NCI-H82 (cell line): ENCODE results near the gene SRRM2.

Experiments
- DNase-seq: peaks from one replicate; lab custom pipeline; 2025; lab: John Stamatoyannopoulos, UW

The SRRM2 gene

DNA sequence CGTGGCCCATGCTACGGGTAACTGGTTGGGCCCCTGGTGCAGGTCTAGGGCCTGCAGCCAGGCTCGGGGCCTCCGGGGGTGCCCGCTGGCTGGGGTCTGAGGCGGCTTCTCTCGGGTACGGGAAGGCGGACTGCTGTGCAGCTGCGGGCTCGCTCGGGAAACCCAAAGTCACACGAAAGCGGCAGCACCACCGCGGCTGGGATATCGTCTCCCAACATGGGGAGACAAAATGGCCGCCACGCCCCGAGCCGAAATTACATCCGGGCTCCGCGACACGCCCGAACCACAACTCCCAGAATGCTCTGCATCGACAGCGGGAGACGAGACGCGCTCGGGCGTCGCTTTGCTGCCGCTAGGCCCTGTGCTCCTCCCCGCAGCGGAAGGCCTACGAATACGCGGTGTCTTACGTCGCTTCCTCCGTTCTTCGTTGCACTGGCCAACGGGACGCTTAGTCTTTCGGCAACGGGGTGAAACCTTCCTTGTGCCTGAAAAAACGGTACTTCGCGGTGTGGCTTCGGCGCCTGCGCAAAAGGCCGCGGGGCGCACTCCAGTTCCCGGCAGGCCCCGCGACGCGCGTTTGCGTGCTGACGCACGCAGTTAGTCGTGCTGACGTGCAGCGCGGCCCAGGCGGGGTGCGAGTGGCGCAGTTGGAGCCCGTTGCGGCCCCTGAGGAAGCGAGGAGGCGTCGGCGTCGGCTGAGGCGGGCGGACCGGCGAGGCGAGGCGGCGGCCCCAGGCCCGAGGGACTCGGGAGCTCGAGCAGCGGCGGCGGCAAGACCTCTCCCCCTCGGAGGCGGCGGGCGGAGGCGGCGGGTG, at the start of gene SRRM2:
SRRM2 (plus strand) TSS at position 604 of the 815 bp plus-strand sequence. CDS start 3,727 bp downstream, outside the sequence.
- DNase-seq: peak; percentile 96

DNA sequence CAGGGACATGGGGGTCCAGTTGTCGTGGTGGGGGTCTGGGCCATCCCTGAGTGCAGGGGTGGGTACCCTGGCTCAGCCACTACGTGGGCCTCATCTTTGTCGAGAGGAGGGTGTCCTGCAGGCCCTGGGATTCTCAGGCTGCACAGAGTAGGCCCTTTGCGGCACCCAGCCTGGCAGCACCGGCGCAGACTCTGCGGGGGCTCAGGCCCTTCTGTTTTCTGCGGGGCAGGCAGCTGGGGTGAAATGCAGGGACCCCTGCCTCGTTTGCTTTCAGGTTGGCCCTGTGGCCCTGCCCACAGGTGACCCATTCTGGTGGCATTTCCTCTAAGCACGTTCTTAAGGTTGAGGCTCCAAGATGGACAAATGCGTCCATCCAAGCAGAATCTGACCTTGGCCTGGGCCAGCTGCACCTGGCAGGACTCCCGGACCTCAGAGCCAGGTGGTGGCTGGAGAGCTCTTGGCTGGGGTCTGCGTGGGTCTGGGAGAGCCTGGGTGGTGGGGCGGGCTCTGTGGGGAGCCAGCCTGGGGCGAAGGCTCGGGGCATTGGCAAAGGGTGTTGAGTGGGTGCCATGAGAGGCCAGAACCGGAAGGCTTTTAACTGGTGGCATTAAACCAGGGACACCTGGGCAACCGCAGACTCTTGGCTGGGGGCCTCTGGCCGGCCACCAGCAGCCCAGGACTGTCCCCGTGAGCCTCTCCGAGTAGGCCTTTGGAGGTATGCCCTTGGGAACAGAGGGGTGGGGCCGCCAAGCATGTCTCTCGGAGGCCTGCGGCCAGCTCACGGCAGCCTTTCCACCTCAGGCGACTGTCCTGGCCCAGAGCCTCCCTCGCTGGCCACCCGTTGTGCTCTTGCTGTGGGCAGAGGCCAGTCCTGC, 49.3 kb upstream of the SRRM2 start:
- no peak for DNase-seq

DNA sequence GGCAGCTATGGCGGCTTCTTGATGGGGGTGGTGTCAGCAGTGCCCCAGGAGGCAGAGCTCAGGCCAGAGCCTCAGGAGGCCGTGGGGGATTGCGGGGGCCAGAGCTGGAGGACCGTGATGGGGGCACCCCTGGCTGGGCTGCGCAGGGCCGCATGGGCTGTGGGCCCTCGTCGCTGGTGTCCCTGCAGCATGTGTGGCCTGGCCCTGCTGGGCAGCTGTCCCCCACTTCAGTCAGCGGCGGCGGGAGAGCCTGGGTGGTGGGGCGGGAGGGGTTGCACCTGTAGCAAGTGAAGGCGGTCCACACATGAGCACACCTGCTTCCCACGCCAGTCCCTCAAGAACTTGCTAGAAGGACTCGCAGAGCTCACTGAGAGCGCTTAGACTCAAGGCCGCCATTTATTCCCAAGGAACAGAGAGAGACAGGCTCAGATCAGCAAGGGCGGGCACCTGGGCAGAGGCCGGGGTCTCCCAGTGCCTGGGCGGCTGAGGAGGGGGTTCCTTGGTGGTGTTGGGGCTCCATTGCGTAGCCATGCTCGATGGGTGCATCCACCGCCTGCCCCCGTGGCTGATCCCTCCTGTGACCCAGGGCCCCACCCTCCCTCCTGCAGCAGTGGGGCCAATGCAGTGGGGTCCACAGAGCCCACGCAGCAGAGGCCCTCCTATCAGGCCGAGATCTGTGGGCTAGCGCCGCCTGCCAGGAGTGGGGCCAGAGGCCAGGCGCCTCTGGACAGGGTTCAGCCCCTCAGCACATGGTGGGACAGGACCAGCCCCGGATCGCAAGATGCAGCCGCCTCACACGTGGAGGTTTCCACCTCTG, 48.1 kb upstream of the SRRM2 start:
- no peak for DNase-seq

DNA sequence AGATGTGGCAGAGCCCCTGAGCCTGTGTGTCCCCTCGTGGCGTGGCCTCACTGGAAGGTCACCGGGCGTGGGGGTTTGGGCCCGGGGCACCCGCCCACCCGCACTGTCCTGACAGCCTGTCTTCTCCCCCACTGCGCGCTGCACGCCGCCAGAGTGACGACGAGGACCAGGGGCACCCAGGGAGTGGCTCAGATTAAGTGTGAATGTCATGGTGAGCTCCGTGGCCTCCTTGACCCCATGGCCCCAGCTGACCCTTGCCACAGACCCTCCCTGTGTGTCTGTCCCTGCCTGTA, 47.5 kb upstream of the SRRM2 start:
- DNase-seq: no peak

DNA sequence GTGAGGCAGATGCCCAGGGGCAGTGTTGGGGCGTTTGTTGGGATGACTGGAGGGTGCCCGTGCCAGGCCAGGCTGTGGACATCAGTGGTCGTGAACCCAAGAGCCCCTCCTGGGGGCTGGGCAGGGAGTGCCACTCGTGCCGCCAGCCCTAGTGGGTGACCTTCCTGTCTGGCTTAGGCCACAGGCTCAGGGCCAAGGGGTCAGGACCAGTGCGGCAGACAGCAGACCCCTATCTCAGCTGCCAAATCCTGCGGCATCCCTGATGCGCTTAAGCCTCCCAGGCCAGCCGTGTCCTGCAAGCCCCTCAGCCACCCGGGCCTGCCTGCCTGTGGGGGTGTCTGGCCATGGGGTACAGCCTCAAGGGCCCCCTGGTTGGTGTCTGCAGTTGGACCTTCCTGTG, 47.1 kb upstream of the SRRM2 start:
- no peak for DNase-seq

DNA sequence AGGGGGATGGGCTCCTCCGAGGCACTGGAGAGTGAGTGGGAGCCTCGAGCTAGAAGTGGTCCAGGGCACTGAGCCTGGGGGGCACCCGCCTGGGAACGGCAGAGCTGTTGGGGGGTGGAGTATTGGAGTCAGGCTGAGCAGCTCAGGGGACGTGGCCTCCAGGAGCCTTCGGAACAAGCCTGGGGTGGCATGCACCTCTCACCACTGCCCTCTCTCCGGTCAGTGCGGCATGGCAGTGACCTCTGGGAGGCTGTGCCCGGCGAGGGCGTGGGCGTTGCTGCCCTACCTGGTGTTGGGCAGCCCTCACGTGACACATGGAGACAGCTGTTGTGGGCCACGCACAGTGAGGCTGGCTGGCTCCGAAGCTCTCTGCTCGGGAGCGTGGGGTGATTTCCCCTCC, 46.4 kb upstream of the SRRM2 start:
- no peak for DNase-seq

DNA sequence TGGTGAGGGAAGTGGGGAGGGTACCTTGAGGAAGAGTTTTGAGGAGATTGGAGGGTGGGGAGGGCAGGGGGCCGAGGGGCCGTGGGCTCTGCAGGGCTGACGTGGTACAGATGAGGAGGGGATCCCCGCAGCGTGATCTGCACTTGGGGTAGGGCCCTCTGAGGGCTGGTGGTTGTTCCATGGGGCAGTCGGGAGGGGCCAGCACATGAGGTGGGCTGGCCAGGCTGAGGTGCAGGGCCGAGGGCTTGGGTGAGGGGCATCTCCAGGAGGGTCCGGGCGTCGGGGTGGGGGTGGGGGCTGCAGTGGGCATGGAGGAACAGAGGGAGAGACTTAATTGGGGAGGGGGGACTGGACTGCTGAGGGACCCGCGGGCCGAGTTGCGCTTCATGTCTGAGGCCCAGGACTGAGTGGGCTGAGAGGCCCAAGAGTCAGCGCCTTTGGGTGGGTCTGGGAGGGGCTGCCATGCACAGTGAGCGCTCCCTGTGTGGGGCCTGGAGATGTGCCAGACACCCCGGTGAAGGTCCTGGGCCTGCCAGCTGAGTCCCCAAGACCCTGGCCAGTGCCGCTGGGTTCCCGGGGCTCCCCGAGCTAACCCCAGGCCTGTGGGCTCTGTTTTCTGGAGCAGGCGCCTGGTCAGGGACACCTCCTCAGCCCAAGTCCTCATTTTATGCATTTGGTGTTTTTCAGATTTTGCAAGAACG, 45.7 kb upstream of the SRRM2 start:
- DNase-seq: no peak

DNA sequence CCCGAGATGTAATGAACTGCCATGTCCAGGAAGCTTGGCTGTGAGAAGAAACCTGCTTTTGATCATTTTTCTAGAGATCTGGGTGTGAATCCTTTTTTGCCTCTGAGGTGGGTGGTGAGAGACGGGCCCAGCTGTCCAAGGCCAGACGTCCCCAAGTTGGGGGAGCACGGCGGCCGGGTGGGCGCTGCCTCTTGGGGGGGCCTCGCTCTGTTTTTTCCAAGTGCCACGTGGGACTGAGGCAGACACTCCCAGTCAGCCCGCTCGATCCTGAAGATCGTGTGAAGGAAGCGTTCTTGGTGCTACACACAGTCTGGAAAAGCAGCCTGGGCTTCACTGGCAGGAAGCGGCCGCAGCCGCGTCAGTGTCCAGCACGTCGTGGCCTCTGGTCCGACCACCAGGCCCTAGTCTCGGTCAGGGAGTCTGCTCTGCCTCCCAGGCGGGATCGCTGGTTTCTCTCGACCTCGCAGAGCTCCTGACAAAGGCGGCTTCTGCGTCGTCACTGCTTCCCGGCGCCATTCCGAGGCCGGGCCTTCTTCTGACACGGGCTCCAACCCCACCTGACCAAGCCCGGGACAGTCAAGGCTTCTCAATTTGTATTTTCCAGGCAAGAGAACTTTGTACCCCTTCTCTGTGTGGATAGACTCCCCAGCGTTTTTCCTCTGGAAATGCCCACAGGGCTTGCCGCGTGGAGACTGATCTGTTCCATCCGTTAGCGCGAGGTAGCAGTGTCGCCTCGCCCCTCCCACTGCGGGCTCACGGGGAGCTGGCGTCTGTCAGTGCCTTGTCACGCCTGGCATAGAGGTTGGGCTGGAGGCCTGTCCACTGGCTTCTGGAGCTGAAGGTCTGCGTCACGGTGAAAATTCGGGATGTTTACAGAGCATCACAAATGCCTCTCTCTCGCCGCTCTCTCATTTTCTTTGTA, 44.8 kb upstream of the SRRM2 start:
- DNase-seq: no peak

DNA sequence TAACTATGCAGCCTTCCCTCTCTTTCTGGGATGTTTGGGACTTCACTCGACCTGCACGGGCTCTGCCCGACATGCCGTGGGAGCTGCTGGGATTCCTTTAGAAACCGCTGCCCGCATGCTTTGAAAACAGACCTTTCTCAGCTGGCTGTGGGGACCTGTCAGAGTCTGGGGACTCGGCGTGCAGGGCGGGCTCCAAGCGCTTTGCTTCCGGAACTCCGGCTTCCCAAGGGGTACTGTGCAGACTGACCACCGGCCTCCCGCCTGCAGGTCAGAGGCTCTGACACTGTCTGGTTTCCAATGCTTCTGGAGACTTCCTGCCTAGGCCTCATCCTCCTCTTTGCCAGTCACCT, 44.2 kb upstream of the SRRM2 start:
- no peak for DNase-seq

DNA sequence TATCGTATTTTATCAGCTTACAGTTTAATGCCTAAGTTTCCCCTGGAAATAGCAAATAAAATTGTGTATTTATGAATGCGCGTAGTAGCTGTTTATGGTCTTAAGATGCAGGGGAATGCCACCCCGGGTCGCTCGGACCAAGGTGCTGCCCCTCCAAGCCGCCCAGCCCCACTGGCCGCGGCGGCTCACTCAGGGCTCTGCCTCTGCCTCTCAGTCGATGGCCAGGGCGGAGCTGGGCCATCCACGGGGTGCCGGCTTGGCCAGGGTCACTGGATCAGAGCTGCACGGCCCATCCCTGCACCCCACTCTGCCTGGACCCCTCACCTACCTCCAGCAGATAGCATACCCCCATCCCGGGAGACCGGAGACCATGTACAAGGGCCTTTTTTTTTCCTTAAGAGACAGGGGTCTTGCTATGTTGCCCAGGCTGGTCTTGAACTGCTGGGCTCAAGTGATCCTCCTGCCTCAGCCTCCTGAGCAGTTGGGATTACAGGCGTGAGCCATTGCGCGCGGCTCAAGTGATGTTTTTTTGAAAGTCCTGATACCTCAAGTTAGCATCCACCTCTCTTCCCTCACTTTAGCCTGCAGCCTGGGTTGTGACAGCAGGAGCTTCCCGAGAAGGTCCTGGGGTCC, 43.4 kb upstream of the SRRM2 start:
- no peak for DNase-seq

DNA sequence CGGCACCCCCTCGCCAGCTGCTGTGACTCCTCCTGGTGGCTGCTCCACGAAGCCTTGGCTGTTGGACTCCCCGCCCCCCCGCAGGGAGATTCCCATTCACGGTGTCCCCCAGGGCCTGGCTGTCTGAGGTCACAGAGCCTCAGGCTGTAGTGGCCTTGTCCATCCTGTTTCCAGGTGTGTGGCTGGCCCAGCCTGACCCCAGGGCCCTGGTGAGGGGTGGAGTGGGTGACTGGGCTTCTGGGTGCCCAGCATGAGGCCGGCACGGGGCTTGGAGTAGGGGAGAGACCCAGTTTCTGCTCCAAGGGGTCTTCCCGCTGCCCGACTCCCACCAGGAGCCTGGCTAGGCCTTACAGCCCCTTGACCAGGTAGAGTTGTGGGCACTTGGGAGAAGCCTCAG, 42.9 kb upstream of the SRRM2 start:
- no peak for DNase-seq

DNA sequence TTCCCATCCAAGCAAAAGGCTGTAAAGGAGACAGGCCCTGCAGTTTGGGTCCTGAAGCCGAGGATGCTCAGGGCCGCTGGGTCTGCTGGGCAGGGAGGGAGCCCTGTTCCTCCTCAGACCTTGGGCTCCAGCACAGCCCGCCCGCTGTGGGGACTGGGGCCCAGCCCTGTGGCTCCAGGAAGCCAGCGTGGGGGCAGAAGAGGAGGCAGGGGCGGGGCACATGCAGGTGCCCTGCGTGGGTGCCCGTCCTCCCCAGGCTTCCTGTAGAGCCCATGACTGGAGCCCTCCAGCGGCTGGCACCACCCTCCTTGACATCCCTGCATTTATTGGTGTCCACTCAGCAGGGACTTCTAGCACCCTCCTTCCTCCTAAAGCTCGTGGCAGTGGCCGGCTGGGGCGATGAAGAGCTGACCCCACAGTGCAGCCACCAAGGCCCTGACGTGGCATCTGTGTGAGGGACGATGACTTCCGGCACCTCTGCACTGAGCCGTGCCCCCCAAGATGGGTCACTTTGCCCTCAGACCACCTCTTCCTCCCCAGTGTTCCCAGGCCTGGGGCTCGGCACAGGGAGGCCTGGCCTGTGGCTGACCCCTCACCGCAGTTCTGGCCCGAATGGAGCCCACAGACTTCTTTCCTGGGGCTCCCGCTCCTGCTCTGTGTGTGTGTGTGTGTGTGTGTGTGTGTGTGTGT, 42.3 kb upstream of the SRRM2 start:
- no peak for DNase-seq

DNA sequence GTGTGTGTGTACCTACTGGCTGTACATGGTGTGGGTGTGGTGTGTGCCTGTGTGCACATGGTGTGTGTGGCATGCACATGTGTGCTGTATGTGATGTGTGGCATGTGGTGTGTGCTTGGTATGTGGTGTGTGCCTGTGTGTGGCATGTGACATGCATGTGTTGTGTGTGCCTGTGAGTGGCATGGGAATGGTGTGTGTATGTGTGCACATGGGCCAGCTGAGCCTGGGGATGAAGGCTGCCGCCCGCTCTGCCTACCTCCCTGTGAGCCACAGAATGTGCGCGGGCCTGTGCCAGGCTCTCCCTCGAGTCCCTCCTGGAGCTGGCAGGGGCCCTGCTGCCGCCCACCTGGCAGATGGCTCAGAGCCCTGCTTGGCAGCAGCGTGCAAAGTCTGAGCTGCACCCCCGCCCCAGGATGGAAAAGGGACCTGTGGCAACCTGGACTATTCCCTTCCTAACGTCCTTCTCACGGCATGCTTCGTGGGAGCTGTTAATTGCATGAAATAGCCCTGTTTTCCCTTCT, 41.7 kb upstream of the SRRM2 start:
- DNase-seq: no peak

DNA sequence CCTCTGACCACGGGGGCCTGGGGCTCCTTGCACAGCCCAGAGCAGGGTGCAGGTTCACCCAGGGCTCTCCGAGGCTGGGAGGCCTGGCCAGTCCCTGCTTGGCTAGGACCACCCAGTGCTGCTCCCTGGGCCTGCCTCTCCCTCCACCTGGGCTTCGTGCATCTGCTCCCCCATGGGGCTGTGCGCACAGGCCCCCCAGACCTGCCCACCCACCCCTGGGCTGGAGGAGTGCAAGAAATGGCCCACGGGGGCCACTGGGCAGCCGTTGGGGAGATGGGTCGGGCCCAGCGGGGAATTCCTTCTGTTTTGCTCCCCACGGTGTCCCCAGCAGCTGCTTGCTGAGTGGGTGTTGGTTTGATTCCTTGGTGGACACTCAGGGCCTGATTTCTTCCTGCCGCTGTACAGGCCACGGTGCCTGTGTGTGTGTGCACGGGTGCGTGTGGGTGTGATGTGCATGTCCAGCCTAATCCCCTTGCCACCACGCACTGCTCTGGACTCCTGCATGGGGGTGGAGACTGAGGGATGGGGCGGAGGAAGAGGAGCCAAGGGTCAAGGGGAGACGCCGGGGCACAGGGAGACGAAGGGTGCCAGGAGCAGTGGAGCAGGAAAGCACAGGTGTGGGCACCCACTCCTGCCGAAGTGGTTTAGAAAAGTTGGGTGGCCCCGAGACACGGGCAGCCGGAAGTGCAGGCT, 40.9 kb upstream of the SRRM2 start:
- no peak for DNase-seq

DNA sequence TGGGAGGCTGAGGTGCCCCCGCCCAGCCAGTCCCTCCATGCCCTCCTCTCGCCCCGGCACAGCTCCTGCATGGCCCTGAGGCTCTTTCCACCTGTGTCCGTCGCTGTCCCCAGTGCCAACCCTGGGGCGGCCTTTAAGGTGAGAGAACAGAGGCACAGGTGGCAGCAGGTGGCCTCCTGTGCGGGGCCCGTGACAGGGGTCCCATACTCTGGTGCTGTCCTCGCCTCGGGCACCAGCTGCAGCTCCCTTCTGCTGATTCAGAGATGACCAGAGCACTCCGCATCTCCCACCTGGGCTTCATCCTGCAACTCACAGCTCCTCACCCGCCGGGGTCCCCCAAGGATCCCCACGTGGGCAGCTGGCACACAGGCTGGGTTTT, 40.4 kb upstream of the SRRM2 start:
- no peak for DNase-seq

DNA sequence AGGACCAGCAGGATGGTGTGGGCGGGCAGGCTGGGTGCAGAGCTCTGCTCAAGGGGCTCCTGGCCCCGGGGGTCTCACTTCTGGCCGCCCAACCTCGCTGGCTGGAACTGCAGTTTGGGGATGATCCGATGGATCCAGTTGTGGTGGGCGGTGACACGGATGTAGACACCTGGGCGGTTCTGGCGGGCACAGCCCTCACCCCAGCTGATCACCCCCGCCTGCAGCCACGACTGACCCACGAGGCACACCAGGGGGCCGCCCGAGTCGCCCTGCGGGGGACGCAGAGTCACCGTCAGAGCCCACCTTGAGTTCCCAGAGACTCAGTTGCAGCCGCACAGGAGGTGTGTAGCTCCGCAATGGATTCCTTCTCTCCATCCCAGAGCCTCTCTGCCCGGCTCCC, 39.9 kb upstream of the SRRM2 start:
- no peak for DNase-seq

DNA sequence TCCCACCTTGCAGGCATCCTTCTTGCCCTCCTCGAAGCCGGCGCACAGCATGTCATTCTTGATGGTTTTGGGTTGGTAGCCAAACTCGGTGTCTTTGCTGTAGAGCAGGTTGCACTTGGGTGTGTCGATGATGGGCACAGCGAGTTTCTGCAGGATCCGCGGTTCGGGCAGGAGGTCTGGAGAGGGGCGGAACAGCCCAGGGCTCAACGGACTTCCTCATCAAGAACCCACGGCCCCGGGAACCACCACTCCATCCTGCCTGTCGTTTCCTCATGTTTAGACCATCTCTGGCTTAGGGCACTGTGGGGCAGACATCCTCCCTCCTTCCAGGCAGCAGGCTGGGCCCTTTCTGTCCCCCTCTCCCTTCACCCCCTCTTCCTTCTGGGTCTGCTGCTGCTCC, 38.9 kb upstream of the SRRM2 start:
- no peak for DNase-seq

DNA sequence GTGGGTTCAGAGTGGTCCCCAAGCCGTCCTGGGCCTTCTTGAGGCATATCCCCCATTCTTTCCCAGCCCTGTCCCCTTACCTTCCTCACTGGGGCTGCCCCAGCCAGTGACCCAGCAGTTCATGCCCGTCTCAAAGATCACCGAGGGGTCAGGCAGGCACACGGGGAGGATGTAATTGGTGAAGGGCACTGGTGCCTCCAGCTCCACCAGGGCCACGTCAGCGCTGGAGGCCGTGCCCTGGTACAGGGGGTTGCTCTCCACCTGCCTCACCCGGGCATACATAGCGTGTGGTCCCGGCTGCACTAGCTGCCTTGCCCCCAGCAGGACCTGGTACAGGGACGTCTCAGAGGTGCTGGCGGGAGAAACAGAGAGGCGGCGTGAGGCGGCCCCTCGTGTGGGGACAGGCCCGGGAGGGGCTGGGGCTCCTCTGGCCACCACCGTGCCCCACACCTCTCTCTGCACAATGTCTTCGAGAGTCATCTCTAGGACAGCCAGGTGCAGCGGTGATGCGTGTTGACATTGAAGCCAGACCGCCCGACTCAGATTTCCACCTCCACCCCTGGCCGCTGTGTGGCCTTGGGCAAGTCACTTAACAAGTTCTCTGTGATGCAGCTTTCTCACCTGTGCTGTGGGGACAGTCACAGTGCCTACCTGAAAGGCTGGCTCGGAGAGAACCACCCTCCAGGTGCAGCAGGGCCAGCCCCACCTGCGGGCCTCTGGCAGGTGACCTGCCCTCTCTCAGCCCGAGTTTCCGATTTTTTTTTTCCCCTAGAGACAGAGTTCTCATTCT, 38.3 kb upstream of the SRRM2 start:
- no peak for DNase-seq
